ENCODE data around the gene MAP3K4.

The MAP3K4 gene

DNA sequence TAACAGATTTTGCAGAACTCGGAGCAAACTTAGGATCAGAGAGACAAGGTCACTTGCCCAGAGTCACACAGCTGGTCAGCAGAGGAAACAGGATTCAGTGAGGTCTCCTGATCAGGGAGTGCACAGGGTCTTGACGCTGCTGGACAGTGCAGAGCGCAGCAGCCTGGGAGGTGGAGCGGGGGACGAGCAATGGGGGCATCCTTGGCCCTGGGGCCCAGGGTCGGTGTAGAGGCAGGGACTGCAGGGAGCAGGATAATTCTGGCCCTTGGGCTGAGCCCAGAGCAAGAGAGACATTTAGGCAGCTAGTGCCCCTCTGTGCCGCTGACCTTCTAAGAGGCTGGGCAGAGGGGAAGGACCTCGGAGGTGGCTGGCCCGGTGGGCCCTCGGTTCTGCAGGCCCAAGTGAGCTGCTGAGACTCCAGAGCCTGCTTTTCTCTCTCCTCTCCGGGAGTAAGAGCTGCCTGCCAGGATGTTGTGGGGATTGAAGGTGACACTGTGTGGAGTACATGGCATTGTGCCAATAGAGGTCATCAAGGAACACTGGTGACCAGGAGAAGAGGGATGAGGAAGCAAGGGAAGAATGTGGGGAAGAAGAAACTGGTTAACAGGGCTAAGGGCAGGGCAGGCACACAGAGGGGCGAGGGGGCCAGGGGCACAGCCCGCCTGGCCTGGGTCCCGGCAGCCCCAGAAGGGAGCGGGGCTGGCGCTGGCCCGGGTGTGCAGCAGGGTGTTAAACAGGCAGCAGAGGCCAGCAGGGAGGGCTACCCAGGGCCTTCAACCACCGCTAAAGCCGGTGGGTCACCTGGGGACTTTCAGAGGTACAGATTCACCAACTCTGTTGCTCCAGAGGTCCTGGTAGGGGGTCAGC lies 160.3 kb downstream of the MAP3K4 start:
- no peak for DNase-seq

DNA sequence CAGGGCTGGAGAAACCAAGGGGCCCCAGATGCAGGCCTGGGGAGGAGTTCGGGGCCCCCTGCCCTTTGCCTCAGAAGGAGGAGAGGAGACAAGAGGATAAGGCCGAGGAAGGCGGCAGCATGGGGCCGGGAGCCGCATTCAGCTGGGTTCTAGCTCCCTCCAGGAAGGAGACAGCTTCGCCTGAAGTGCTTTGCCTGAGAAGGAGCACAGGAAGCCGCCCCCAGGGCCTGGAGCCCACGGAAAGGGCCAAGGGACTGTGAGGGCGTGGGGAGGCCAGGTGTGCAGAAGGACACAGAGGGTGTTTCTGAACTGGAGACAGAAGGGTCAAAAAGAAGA lies 160.9 kb downstream of the MAP3K4 start:
- no peak for DNase-seq

DNA sequence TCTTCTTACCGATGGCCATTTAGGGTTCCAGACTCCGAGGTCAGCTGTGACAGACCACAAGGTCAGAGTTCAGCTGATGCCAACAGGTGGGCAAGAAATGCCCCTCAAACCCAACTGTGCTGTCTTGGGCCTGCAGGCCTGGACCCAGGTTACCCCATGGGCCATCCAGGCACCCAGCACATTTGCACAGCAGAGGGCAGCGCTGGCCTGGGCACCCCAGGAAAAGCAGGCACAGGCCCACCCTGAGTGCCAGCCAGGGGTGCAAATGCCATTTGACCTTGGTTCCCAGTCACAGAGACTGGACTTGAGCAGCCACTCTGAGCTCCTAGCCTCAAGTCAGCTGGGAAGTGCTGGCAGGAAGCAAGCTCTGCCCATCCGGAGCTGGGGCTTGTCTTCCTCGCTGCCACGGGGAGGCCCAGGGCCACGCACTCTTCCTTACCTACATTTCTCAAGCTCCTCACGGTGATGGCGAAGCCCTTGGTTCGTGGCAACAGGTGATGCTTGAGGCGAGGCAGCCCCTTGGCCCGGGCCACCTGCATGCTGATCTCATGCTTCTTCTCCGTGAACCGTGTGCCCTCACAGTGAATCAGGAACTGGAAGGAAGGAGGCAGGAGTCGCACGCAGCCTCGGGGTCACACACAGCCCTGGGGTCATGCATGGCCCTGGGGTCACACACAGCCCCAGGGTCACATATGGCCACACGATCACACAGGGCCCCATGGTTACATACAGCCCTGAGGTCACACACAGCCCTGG lies 161.5 kb downstream of the MAP3K4 start:
- DNase-seq, result no peak

DNA sequence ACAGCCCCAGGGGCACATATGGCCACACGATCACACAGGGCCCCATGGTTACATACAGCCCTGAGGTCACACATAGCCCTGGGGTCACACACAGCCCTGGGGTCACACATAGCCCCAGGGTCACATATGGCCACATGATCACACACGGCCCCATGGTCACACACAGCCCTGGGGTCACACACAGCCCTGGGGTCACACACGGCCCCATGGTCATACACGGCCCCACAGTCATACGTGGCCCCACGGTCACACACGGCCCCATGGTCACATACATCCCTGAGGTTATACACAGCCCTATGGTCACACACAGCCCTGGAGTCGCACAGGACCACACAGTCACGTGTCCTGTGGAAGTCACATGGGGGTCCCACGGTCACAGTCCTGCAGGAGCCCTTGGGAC lies 162.2 kb downstream of the MAP3K4 start:
- DNase-seq, result no peak

DNA sequence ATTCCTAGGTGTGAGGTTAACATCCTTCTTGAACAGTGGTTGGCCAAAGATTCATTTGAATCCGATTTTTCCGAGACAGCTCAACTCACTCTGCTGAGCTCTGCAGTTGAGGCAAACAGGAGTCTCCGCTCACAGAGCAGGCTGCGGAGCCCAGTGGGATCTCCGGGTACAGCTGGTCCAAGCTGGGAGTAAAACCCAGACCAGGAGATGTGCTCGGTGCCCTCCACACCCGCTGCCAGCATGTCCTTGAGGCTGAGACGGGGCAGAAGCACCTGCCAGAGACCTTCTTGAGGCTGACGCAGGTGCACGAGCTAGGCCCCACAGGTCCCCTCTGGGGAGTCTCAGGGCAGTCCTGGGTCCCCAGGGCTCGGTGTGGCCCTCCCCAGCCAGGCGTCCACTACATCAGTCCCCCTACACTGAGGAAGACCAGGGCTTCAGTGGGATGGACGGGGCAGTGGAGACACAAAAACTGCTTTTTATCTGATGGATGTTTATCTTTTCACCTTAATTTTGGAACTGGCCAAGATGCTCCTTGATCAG lies 163.3 kb downstream of the MAP3K4 start:
- DNase-seq, result no peak

DNA sequence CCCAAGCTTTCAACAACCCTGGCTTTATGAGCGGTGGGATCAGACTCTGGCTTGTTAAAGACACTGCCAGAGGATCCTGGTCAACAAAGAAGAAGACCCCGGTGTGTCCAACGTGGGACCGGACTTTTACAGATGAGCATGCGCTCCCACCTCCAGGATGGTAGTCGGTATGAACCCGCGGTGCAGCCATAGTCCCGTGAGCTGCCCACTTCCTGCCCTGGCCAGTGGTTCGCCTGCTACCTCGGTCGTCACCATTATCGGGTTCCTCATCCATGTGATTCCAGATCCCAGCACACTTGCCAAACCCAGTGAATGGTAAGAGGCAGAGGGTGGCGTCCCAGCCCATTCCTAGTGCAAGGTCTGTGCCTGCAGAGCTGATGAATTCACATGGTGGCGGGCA lies 169.6 kb downstream of the MAP3K4 start:
- DNase-seq, result no peak

DNA sequence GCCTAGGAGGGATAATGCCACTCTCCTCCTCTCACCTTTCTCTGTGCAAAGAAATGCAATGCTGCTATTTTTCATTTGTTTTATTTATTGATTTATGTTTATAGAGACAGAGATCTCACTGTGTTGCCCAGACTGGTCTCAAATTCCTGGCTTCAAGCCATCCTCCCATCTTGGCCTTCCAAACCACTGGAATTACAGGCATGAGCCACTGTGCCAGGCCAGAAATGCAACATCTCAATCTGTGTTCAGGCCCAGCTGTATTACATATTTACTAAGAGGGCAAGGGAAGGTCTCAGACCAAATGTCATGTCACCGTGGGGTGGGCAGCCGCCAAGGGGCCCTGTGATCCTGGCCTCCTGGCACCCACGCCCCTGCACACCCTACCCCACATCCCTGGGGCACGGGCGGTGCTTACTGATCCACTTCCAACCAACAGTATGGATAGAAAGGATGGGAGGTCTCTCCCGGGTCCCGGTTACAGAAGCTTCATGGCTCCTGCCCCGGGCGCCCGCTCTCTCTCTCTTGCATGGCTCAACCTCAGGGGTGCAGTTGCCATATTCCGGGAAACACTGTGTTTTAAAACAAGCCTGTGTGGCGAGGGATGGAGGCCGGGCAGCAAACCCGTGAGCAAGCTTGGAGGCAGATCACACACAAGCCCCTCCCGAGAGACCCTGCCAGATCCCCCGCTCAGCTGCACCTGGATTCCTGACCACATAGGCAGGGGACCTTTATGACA lies 170.5 kb downstream of the MAP3K4 start:
- no peak for DNase-seq

DNA sequence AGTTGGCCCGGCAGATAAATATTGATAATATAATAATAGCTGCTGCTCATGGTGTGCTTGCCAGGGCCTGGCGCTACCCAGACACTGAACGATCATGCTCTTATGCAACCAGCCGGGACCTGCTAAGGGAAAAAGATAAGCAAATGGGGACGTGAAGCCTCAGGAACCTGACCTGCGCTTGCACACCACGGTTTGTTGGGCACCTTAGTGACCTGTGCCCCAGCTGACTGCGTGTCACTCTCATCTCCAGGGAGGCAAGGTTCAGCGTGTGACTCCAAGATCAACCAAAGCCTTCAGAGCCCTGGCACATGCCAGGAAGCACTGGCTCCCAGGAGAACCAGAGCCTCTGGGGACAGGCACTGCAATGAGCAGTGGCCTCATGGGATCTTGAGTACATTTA lies 171.2 kb downstream of the MAP3K4 start:
- DNase-seq, result no peak

DNA sequence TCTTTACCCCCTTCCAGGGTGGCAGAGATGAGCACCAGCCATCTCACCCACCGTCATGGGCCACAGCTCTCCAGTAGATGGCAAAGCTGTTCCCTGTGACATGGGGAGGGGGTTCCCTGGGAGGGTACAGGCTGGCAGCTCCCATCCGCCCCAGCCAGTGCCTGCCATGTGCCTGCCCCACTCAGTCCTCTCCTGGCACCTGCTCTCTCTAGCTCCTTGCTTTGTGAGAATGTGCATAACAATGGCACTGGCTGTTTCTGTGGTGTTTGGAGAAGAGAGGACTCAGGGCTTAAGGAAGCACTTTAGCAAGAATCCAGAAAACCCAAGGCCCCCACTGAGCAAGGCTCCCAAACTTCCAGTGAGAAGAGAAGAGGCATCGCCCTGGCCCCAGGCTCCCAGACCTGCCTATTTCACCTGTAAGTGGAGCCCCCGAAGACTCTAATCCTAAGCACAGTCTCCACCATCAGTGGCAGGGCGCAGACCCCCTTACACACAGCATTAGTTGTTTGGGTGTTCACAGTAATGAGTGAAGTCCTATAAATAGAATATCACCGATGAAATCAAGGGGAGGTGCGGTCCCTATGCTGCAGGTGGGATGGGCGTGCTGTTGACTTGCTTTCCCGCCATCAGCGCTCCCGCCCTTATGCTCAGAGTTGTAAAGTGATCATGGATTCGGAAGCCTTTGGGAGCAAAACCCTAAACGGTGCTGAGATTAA lies 172.1 kb downstream of the MAP3K4 start:
- no peak for DNase-seq

DNA sequence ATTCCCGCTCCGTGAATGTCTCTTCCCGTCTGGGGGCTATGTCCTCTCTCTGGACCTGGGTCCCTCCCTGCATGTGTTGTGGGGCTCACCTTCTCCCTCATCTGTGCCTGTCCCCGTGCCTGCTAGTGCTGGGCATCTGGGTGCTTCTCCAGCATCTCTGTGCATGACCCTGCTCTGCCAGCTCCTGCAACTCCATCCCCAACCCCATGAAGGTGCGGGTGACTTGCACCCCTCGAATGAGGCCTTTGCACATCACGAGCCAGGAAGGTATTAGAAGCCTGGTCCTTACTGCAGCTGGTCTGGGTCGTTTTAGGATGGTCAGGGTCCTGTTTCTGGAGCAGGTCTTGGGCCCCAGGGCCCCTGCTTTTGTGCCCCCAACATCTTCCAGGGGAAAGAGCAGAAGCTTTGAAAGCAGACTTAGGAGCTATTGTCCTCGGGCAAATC lies 172.6 kb downstream of the MAP3K4 start:
- no peak for DNase-seq

DNA sequence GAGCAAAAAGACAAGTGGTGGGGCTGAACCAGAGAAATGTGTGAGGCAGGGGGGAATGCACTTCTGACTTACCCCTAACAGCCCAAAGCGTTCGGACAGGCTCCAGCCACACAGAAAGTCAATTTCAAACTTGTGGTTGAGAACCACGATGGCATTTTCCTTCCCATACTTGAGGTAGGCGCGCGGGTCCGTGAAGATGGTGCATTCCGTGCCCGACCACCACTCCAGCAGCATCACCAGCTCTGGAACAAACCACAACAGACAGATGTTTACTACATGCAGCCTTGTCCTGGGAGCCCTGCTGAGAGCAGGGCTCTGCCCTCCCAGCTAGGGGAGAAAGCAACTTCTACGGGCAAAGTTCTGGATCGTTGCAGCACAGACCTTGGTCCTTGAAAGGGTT lies 174.6 kb downstream of the MAP3K4 start:
- DNase-seq, result no peak

DNA sequence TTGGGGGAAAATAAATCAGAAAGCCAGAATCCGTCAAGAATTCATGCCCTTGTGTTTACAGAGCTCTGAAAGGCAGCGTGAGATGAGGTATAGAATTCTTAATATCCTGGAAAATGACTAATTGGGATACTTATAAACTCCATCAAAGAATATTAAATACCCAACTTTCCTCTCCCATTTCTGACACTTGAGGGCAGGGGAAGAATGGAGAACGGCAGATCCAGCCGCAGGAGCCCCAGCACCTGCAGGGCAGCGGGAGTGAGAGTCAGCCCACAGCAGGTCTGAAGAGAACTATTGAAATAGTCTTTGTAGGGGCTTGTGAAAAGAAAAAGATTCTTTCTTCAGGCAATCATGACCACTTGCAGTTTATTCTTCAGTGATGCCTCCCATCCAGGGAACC lies 175.1 kb downstream of the MAP3K4 start:
- no peak for DNase-seq

All from NCI-H526 (cell line).